NCI-H1092 treated with DMSO at 0.1 percent for 48 hours (cell line): ENCODE data around the gene PPP2R2B.
"Not testable (repeated sequence)": the region's sequence is repeated elsewhere in the genome, so short reads cannot be mapped to it uniquely, and the experiment has no call there.

Source experiments
- DNase-seq: peaks from one replicate; lab custom pipeline; 2025; lab: John Stamatoyannopoulos, UW

PPP2R2B gene

GRCh38 chr5:146744068-146744745, 134.3 kb downstream of the PPP2R2B start:
- DNase-seq = peak; percentile 59

GRCh38 chr5:146734936-146735577, 143.5 kb downstream of the PPP2R2B start:
- DNase-seq = no peak

GRCh38 chr5:146732962-146733361, 145.6 kb downstream of the PPP2R2B start:
- DNase-seq = no peak

- DNase-seq = no peak
These were observed 146.5 kb downstream of the PPP2R2B start for GRCh38 chr5:146731909-146732659.

GRCh38 chr5:146728746-146729145, 149.8 kb downstream of the PPP2R2B start:
- DNase-seq = not testable (repeated sequence)

GRCh38 chr5:146726891-146727290, 151.7 kb downstream of the PPP2R2B start:
- no peak for DNase-seq

- no peak for DNase-seq
These were observed 152.5 kb downstream of the PPP2R2B start for GRCh38 chr5:146726020-146726419.

- DNase-seq = no peak
These were observed 153.5 kb downstream of the PPP2R2B start for GRCh38 chr5:146725025-146725424.

GRCh38 chr5:146722361-146722779, 156.2 kb downstream of the PPP2R2B start:
- DNase-seq = no peak

GRCh38 chr5:146721073-146721815, 157.3 kb downstream of the PPP2R2B start:
- DNase-seq = no peak

- no peak for DNase-seq
These were observed 158.4 kb downstream of the PPP2R2B start for GRCh38 chr5:146720107-146720506.

- no peak for DNase-seq
These were observed 159.4 kb downstream of the PPP2R2B start for GRCh38 chr5:146719179-146719578.

- no peak for DNase-seq
These were observed 159.9 kb downstream of the PPP2R2B start for GRCh38 chr5:146718609-146719008.

- DNase-seq = no peak
These were observed 160.6 kb downstream of the PPP2R2B start for GRCh38 chr5:146717951-146718350.

GRCh38 chr5:146716636-146717035, 161.9 kb downstream of the PPP2R2B start:
- DNase-seq = no peak

- no peak for DNase-seq
These were observed 168.2 kb downstream of the PPP2R2B start for GRCh38 chr5:146710348-146710747.

- DNase-seq = no peak
These were observed 171.2 kb downstream of the PPP2R2B start for GRCh38 chr5:146707316-146707715.

- no peak for DNase-seq
These were observed 172.1 kb downstream of the PPP2R2B start for GRCh38 chr5:146706321-146706972.

GRCh38 chr5:146704949-146705665, 173.4 kb downstream of the PPP2R2B start:
- DNase-seq = no peak

GRCh38 chr5:146703899-146704298, 174.7 kb downstream of the PPP2R2B start:
- no peak for DNase-seq

GRCh38 chr5:146703499-146703898, 175.1 kb downstream of the PPP2R2B start:
- no peak for DNase-seq
